Mesothelial cell of epicardium (in vitro differentiated cells): Measurements from ENCODE around the gene RNF213. TPM values are rescaled to one million over a fixed set of nuclear protein-coding genes. Genes with fewer than 3 reads are reported as not detected.

Experiments used
- DNase-seq, 2 experiments: peaks; one replicate each; pipeline ENCODE4 v3.0.0; 2021; ENCODE audit warnings: low spot score in 2 of 2; ENCODE audit not compliant: unreplicated experiment in 2 of 2
- H3K27ac Mint-ChIP-seq: 2 replicates; pipeline ENCODE4 v1.8.0; 2021; ENCODE audit warnings: mixed read lengths
- H3K27me3 Mint-ChIP-seq: 2 replicates; pipeline ENCODE4 v1.8.0; 2021; ENCODE audit warnings: low read depth, mixed read lengths
- H3K36me3 Mint-ChIP-seq: 2 replicates; pipeline ENCODE4 v1.8.0; 2021; ENCODE audit warnings: mixed read lengths
- H3K4me1 Mint-ChIP-seq: 2 replicates; pipeline ENCODE4 v1.8.0; 2021; ENCODE audit warnings: mixed read lengths
- H3K4me3 Mint-ChIP-seq: 2 replicates; pipeline ENCODE4 v1.8.0; 2021; ENCODE audit warnings: mild to moderate bottlenecking, moderate library complexity, mixed read lengths
- H3K9me3 Mint-ChIP-seq: 2 replicates; pipeline ENCODE4 v1.8.0; 2021; ENCODE audit warnings: mixed read lengths
- total RNA-seq: library from RNA; stranded (reverse); gene quantifications from 3 replicates; pipeline ENCODE4 v1.2.1, GENCODE V29; 2021
- TF ChIP-seq, protein P1 (sequence below): fragments of 200-600 bp; sonication (generic); IDR thresholded peaks from one replicate; pipeline ENCODE4 v1.5.0; 2021; ENCODE audit warnings: antibody characterized with exemption; ENCODE audit not compliant: unreplicated experiment

The RNF213 gene
- total RNA-seq, 1 donor from 2014 or later, result 76.7 TPM

DNA sequence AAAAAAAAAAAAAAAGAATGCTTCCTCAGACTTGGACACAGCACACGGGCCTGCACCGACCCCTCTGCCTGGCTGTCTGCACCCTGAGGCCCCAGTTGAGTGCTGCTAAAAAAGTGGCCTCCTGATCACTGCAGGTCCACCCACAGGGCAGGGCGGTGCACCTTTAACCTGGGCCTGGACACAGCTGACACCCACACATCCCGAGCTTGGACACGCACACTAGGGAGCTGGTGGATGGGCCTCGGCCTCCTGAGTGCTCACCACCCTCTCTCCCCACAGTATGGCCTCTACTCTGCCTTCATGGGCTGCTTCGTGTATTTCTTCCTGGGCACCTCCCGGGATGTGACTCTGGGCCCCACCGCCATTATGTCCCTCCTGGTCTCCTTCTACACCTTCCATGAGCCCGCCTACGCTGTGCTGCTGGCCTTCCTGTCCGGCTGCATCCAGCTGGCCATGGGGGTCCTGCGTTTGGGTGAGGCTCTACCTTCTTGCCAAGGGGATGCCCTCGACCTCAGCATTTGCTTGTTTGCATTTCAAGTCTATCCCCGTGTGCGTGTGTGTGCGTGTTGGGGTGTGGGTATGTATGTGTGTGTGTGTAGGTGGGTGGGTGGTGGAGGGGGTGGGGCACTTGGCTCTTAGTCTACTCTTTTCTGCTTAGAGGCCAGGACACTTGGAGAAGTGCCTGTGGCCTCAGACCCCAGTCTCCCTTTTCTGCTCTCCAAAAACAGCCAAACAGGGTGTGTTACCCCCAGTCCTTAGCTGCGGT, 38.1 kb upstream of the RNF213 start:
- peaks cover 23% of the 10 kb centered on the region for H3K4me1 Mint-ChIP-seq
- H3K9me3 Mint-ChIP-seq, result no peaks in the 10 kb centered on the region
- H3K27ac Mint-ChIP-seq, result no peak overlapping the region
- TF ChIP-seq, protein P1, sequence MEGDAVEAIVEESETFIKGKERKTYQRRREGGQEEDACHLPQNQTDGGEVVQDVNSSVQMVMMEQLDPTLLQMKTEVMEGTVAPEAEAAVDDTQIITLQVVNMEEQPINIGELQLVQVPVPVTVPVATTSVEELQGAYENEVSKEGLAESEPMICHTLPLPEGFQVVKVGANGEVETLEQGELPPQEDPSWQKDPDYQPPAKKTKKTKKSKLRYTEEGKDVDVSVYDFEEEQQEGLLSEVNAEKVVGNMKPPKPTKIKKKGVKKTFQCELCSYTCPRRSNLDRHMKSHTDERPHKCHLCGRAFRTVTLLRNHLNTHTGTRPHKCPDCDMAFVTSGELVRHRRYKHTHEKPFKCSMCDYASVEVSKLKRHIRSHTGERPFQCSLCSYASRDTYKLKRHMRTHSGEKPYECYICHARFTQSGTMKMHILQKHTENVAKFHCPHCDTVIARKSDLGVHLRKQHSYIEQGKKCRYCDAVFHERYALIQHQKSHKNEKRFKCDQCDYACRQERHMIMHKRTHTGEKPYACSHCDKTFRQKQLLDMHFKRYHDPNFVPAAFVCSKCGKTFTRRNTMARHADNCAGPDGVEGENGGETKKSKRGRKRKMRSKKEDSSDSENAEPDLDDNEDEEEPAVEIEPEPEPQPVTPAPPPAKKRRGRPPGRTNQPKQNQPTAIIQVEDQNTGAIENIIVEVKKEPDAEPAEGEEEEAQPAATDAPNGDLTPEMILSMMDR, result no peak
- no peak for DNase-seq
- H3K4me3 Mint-ChIP-seq, result peak overlapping the region; percentile 43
- peaks cover 13% of the 10 kb centered on the region for H3K36me3 Mint-ChIP-seq
- no peaks in the 10 kb centered on the region for H3K27me3 Mint-ChIP-seq

DNA sequence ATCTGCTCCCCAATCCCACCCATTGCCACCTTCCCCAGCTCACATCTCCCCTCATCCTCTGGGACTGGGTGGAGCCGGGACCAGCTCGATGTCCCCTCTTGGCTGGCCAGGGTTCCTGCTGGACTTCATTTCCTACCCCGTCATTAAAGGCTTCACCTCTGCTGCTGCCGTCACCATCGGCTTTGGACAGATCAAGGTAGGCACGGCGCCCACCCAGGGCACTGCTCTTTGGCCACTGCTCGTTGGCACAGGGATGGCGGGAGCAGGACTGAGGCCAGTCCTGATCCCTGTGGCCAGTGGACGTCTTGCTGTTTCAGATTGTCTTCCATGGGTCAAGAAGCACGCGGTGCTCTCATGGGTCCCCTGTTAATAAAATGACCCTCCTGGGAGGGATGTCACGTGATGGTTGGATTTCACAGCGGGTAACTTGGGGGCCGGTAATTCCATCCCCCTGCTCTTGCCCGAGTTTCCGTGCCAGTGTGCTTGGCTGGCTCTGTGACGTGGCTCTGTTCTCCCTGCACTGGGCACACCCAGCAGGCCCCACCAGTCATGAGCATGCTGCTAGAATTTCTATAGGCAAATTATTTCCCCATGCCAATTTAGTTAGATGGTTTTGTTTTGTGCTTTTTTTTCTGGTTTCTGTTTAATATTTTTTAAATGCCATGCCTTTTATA, 37.4 kb upstream of the RNF213 start:
- Mint-ChIP-seq H3K4me1 (peaks cover 23% of the 10 kb centered on the region), H3K9me3 (no peaks in the 10 kb centered on the region), H3K36me3 (peaks cover 12% of the 10 kb centered on the region), H3K27me3 (no peaks in the 10 kb centered on the region), H3K4me3 (peak overlapping the region; percentile 31), H3K27ac (no peak overlapping the region)
- TF ChIP-seq, protein P1, result no peak
- no peak for DNase-seq

DNA sequence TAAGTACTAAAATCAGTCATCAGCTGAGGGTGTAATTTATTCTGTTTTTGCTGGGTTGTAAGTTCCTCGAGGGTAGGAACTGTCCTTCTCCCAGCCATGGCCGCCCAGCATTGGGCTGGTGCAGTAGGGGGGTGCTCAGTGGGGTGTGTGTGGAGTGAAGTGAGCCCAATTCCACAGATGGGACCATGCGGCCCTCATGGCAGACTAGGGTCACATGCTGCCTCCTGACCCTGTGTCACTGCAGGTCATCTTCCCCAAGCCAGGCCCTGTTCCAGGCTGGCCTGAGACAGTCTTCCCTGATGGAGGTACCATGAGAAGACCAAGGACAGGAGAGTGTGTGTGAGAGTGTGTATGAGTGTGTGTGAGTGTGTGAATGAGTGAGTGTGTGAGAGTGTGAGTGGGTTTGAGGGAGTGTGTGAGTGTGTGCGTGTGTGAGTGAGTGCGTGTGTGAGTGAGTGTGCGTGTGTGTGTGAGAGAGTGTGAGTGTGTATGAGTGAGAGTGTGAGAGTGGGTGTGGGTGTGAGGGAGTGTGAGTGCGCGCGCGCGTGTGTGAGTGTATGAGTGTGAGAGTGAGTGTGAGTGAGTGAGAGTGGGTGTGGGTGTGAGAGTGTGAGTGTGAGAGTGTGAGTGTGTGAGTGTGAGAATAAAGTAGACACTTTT, 36.7 kb upstream of the RNF213 start:
- DNase-seq, result no peak
- Mint-ChIP-seq H3K9me3 (no peaks in the 10 kb centered on the region), H3K27ac (no peak overlapping the region), H3K36me3 (peaks cover 16% of the 10 kb centered on the region), H3K4me3 (no peak overlapping the region), H3K27me3 (no peaks in the 10 kb centered on the region), H3K4me1 (peaks cover 16% of the 10 kb centered on the region)
- TF ChIP-seq, protein P1, result no peak

DNA sequence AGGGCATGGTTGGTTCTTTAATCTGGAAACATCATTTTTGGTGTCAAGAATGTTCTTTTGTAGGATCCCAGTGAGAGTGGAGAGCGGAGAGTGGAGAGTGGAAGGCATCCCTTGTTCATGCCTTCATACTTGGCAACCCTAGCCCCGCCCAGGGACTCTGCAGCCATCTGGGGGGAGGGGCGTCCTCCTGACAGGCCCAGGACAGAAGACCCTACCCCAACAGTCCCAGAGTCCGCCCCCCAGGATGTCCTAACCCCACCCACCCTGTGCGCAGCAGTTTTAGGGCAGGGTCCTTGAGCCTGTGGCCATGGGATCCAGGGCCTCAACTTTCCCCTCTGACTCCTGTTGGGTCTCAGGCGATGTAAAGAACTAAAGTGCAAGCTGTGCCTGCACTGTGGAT, 36.0 kb upstream of the RNF213 start:
- Mint-ChIP-seq H3K4me3 (no peak overlapping the region), H3K36me3 (peaks cover 16% of the 10 kb centered on the region), H3K9me3 (no peaks in the 10 kb centered on the region), H3K4me1 (peaks cover 11% of the 10 kb centered on the region), H3K27ac (no peak overlapping the region), H3K27me3 (no peaks in the 10 kb centered on the region)
- no peak for DNase-seq
- TF ChIP-seq, protein P1, result no peak

DNA sequence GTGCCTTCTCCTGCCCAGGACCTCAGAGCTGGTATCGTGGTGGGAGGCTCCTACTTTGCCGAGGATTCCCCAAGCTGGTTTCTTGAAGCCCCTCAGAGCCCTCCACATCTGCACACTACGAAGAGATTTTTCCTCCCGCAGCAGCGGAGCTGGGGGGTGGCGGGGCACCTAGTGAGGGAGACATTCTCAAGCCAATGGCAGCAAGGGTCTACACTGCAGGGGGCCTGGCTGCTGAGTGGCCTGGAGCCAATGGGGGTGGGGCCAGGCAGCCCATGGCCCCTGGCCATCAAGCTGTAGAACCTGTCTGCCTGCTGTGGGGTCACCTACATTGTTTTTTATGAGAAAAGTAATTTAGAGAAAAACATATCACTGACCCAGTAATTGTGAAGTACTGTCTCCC, 35.4 kb upstream of the RNF213 start:
- Mint-ChIP-seq H3K27ac (no peak overlapping the region), H3K36me3 (peaks cover 18% of the 10 kb centered on the region), H3K4me3 (no peak overlapping the region), H3K4me1 (peaks cover 11% of the 10 kb centered on the region), H3K9me3 (no peaks in the 10 kb centered on the region), H3K27me3 (no peaks in the 10 kb centered on the region)
- DNase-seq, result no peak
- TF ChIP-seq, protein P1, result no peak
